GM21528 (cell line): ENCODE results near the gene BCAR1.
"Not testable (repeated sequence)": the region's sequence is repeated elsewhere in the genome, so short reads cannot be mapped to it uniquely, and the experiment has no call there.

ENCODE experiments used
- ATAC-seq: cut with Tn5 transposase; IDR thresholded peaks from one replicate; pipeline ENCODE4 v1.9.1; 2021; ENCODE audit warnings: mild to moderate bottlenecking, moderate library complexity; ENCODE audit not compliant: unreplicated experiment, low FRiP score

The BCAR1 gene

GRCh38 chr16:75242436-75243078, 8.9 kb downstream of the BCAR1 start:
- not testable (repeated sequence) for ATAC-seq

DNA sequence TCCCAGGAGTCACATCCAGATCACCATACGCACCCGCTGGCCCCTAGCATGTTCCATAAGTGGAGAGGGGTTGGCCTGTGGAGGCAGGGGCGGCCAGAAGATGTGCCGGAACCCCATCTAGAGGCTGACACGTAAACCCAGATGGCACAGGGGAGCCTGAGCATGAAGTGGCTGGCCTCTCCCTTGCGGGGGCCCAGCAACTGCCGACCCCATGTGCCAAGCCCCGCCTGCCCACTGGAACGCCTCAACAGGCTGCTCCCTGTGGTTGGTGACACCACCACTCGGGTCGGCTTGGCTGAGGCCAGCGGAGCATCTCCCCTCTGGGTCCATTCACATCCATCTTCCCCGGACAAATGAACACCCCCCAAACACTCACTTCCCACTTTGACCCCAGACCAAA, 9.5 kb downstream of the BCAR1 start:
- ATAC-seq: no peak

GRCh38 chr16:75241412-75241811, 10.0 kb downstream of the BCAR1 start:
- no peak for ATAC-seq

- ATAC-seq: not testable (repeated sequence)
Measured at GRCh38 chr16:75240633-75241032, 10.8 kb downstream of the BCAR1 start.

DNA sequence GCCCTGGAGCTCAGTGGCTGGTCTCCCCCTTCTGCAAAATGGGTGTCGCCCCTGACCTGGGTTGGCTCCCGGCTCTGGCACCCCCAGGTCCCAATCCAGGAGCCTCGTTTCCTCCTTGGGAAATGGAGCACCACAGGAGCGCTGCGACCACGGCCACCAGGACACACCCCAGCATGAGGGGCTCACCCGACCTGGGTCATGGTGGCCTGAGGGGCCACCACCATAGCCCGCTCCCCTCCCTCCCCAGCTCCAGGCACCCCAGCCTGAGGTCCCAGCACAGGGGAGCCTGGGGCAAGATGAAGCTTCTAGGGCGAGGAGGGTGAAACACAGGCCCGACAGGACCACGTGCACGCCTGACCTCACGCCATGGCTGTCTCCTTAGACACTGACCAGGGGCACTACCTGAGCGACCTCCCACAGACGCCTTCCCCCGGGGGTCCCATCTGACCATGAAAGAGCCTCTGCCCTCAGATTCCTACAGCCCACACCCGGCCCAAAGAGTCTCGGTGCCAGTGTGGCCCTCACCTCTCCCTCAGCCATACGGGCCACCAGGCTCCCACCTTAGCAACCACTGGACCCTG, 11.8 kb downstream of the BCAR1 start:
- ATAC-seq: no peak

DNA sequence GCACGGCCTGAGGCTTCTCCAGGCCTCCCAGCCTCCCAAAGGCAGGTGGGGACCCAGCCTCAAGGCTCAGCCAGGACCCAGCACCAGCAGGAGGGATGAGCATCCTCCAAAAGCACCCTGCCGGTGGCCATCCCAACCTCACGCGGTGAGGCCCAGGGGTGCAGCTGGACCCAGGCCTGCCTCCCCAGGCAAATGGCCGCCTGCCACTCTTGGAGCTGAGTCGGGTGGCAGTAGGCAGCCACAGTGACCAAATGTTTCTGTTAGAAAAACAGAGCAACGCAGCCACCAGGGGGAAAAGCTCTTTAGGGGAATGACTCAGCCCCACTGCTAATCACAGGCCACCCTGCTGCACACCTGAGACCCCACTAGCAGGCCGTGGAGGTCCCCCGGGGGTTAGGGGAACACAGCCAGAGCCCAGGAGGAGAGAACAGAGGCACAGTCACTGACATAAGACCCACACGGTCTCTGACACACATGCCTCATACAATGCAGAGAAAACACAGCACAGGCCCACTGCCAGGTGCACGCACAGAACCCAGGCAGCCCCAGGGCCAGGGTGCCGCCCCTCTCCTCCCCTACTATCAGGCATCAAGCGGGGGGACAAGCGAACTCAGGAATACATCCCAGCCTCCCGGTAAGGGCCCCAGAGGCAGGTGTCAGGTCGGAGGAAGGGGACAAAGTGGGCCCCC, 12.4 kb downstream of the BCAR1 start:
- no peak for ATAC-seq

DNA sequence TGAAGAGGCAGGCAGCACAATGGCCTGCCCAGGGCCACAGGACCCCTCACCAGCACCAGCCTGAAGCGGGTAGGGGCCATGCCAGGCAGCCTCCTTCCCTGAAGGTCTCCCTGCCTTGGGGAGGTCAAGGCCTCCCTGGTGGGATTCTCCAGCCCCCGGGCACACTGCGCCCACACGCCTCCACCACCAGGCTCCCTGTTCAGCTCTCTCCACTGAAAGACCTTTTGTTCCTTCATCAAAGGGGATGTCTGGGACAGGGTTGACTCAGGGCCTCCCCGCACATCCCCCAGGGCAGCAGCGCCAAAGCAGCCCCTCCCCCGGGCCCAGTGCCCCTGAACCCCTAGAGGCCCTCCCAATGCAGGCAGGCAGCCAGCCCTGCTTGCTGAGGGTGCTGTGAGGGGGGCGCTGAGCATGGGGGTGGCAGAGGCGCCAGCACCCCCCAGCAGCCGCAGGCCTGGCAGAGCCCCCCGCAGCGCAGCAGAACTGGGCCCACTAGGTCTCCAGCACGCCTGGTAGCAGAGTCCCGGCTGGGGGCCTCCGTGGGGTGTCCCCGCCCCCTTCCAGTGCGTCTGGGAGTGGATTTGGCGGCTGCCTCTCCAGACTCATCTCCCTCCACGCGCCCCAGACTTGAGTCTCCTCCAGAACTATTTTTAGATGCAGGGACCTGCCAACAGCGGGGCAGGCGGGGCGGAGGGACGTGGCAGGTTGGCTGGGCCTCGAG, 13.1 kb downstream of the BCAR1 start:
- no peak for ATAC-seq

DNA sequence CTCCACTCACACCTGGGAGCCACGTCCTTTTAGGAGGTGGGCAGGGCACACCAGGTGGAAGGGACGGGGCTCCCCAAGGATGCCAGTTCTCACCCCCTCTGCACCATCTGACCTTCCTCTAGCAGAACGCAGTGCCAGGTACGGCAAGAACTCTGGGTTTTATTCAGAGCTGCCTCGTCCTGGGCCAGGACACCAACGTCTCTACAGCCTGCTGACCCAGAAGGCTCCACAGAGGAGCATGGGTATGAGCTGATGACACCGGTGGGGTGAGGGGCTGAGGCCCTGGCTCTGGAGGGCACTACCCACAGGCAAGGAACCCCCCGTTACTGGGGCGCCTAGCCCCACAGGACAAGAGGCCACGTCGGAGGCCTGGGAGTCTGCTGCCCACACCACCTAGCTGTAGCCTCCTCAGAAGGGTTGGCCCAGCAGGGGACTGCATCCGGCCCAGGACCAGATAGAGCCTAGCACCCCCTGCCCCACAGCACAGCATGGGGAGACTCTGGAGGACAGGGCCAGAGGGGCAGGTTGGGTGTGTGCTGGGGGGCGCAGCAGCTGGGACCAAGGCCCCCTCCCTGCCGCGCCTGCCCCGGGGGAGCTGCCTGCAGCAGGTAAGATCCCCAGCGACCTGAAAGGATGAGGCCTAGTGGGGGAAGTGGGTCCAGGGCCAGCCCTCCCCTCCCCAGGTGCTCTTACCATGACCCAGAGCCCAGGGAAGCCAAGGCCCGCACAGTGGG, 13.9 kb downstream of the BCAR1 start:
- ATAC-seq: no peak

GRCh38 chr16:75236736-75237397, 14.6 kb downstream of the BCAR1 start:
- no peak for ATAC-seq

GRCh38 chr16:75236232-75236631, 15.2 kb downstream of the BCAR1 start:
- ATAC-seq: no peak

- no peak for ATAC-seq
Measured at GRCh38 chr16:75235721-75236193, 15.7 kb downstream of the BCAR1 start.

- no peak for ATAC-seq
Measured at GRCh38 chr16:75234856-75235696, 16.3 kb downstream of the BCAR1 start.

DNA sequence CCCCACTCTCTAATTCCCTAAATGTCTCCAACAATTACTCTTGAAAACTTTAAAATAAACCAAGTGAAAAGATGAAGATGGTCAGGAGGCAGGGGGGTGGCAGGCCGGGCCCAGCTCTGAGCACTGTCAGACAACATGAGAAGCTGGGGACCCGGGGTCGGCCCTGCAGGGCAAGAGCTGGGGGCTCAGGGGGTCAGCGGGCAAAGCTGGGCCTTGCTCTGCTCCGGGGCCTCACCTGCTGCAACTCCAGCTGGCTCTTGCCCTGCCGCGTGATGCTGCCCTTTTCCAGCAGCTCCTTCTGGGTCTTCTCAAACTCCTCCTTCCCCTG, 17.8 kb downstream of the BCAR1 start:
- no peak for ATAC-seq

GRCh38 chr16:75231570-75231969, 19.9 kb downstream of the BCAR1 start:
- no peak for ATAC-seq

- ATAC-seq: no peak
Measured at GRCh38 chr16:75230471-75231110, 20.8 kb downstream of the BCAR1 start.

- no peak for ATAC-seq
Measured at GRCh38 chr16:75229172-75230031, 22.0 kb downstream of the BCAR1 start.

DNA sequence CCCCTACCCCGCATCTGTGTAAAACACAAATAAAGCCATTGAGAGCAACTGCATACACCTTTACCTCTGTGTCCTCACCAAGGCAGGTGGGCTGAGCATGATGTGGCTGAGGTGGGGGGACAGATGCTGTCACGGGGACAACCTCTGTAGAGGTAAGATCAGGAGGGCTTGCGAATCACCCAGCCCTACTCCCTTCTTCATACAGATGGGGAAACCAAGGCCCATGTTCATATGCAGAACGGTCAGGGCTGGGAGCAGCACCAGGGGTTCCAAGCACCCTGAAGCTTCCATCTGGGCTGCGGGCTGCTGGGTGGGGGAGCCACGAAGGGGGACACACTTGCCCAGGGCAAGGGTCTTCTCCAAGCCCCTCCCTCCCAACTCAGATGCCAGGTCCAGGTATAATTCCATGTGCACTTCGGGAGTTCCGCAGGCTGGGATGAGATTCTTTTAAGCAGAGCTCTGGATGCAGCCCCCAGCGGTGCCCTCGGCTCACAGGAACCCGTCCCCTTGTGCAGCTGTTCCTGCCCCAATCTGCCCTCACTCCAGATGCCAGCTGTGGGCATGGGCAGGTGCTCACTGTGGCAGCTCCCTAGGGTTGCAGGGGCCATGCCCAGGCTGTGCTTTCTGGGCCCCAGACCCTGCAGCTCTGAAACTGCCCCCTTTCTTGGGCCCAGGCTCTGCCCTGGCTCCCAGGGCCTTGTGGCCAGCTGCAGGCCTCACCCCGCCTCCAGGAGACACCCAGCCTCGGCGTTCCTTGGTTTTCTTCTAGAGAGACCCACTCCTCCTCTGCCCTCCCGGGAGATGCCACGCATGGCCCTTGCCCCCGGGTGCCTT, 23.1 kb downstream of the BCAR1 start:
- ATAC-seq: no peak
